Muscle of arm (tissue), 14 donors: ENCODE results near the gene KHDC3L. TPM values are rescaled to one million over a fixed set of nuclear protein-coding genes. Genes with fewer than 3 reads are reported as not detected.

Experiments used
- DNase-seq: peaks from one replicate; pipeline ENCODE4 v3.0.0-alpha.2; 2013
- long read RNA-seq, 11 donors: transcript quantifications; one replicate each; lab custom pipeline, GENCODE V29; 2026
- polyA plus RNA-seq, 12 donors: library from polyadenylated mRNA; unstranded; fragments of 120-200 nt; gene quantifications; one replicate each; pipeline ENCODE4 v1.2.1, GENCODE V29; 2013; ENCODE audit not compliant: insufficient read length in 12 of 12

Gene KHDC3L, protein sequence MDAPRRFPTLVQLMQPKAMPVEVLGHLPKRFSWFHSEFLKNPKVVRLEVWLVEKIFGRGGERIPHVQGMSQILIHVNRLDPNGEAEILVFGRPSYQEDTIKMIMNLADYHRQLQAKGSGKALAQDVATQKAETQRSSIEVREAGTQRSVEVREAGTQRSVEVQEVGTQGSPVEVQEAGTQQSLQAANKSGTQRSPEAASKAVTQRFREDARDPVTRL
- not detected for polyA plus RNA-seq
- long read RNA-seq, donor 1 = 0 reads
- long read RNA-seq, donor 2 = 0 reads
- long read RNA-seq, donor 3 = 0 reads
- long read RNA-seq, donor 4 = 0 reads
- long read RNA-seq, donor 5 = 0 reads
- long read RNA-seq, donor 6 = 0 reads
- long read RNA-seq, donor 7 = 0 reads
- long read RNA-seq, donor 8 = 0 reads
- long read RNA-seq, donor 9 = 0 reads
- long read RNA-seq, donor 10 = 0 reads
- long read RNA-seq, donor 11 = 0 reads

DNA sequence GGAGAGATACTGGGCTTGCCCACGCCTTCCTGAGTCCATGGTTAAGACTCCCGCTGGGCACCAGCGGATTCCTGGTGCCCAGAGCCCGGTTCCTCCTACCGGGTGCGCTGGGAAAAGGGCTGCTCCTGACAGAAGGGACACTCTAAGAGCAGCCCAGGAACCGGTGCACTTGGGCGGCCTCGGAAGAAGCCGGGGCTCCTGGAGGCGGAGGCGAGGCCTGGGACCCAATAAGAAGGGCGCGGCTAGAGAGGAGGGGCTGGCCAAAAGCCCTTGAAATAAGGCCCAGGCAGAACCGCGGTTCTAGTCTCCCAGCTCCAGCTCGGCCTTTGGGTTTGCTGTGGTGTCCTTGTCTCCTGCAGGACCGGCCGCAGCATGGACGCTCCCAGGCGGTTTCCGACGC, at the start of gene KHDC3L:
Gene KHDC3L (plus strand): TSS at position 301 of the 400 bp plus-strand sequence. CDS start 72 bp downstream, at position 373.
- DNase-seq = no peak

DNA sequence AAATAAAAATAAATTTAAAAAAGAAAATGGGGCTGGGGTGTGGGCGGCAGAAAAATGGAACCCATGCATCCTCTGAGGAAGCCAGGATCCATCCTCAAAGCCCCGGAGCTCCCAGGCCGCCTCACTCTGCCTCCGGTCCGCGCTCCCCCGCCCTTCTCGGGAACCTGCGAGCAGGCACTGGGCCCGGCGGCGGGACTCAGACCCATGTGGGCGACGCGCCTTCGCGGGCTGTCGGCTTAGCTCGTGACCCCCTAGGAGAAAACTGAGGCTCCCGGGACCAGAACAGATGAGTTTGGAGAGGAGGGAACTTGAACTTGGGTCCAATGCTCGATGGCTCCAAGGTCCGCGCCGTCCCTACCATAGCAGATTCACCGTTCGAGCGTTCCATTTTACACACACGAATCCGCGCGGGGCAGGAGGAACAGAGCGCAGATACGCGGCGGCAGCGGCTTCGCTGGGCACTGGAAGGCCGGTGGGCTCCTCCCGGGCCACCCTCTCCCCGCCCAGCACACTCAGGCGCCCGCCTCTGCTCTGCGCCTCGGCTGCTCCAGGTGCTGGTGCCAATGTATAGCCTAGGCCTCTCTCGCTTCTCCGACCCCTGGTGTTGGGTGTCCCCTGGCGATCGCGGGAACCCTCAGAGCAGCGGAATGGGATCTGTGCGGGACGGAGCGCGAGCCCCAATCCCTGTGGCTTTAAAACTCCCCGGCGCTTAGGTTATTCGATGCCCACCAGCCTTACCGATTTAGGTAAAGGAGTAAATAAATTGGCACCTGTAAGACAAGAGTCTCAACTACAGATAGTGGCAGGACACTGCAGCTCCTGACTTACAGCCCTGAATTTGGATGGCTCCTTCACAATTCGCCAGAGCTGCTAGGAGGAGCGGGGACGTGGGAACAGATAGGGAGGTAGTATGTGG, 47.6 kb upstream of the KHDC3L start:
- no peak for DNase-seq

DNA sequence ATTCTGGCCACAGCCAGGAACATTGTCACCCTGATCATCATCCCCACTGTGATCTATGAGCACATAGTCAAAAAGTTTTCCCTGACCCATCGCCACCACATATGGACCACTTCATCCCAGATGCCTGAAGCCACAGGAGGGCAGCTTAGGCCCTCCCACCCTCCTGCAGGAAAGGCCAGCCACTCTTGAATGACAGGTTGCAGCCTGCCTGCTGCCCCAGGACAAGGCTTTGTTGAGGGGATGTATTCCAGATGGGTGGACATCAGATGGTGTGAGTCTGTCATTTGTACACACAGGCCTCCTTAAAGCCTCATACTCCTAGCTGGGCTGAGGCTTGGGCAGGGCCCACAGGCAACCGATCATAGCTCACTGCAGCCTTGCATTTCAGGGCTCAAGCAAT, 39.1 kb upstream of the KHDC3L start:
- no peak for DNase-seq

DNA sequence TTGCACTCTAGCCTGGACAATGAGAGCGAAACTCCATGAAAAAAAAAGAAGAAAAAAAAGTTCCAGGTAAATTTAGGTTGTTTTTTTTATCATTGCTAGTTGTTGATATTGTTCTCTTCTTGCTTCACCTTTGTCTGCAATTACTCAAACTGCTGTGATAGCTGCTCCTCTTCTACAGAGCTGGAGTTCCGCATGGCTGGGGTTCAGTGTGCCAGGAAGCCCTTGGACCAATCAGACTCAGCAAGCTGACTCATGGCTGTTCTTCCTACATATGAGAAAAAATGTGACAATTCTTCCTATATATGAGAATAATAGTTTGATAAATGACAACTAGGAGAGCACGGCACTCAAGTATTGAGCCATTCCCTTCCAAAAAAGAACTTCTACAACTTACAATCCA, 36.8 kb upstream of the KHDC3L start:
- no peak for DNase-seq

DNA sequence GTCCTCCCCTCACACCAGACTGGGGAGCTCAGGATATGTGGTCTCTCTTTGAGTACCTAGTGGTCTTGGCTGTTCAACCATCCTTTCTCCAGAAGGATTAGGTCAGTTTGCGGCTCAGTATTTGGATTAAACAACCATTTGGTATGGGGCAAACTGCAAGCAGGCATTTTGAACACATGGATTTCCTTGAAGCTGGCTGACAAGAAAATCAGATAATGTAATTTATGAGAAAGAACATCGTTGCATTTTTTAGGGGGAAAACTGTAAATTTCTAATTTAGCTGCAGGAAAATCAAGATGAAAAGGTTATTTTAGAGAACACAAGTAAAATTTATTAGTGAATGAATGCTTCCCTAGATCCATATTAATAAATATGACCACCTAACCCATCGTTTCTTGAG, 33.7 kb upstream of the KHDC3L start:
- DNase-seq = no peak

DNA sequence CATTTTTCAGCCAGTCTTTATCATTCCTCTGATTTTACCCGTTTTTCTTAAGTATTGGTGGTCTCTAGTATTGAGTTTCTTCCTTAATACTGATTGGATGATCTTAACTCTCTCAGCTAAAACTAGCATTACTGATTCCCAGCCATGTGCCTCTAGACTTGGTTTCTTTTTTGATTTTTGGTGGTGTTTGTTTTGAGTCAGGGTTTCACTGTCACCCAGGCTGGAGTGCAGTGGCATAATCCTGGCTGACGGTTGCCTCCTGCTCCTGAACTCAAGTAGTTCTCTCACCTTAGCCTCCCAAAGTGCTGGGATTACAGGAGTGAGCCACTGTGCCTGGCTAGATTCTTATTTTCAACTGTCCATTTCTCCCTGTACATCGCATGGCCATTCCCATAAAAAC, 33.3 kb upstream of the KHDC3L start:
- no peak for DNase-seq

DNA sequence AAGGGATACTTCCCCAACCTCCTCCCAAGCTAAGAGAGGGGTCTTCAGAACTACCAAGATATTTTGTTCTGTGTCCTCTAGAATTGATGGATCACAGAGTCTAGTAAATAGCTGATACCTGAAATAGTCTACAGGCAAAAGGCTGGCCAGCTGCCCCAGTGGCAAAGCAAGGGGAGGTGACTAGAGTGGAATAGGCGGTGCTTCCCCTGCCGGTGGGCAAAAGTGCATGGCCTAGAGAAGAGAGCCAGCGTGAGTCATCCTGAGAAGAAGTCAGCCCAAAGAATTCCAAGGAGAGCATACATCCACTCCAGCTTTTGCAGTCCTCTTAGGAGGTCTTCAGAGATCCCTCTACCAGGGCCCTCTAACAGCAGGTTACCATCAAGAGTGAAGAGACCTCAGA, 23.1 kb upstream of the KHDC3L start:
- no peak for DNase-seq

DNA sequence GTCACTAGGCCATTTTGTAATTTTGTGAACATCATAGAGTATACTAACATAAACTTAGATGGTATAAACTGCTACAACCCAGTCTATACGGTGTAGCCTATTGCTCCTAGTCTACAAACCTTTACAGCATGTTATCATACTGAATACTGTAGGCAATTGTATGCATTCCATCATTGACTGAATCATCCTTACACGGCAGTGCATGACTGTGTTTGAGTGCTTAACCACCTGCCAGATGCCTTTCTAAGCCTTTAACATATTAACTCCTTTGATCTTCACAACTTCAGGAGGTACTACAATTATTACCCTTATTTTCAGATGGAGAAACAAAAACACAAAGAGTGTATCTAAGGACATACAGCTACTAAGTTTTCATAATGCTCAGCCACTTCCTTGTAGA, 22.4 kb upstream of the KHDC3L start:
- no peak for DNase-seq

DNA sequence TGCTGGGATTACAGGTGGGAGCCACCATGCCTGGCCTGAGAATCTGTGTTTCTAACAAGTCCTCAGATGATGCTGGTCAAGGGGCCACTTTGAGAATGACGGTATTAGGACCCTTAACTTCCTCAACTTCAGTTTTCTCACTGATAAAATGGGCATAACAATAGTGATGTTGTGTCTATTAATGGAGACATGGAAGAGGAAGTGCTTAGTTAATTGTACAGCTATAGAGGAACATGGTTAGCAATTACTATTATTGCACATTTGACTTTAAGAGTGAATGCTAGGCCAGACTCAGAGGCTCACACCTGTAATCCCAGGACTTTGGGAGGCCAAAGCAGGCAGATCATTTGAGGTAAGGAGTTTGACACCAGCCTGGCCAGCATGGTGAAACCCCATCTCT, 21.1 kb upstream of the KHDC3L start:
- no peak for DNase-seq

DNA sequence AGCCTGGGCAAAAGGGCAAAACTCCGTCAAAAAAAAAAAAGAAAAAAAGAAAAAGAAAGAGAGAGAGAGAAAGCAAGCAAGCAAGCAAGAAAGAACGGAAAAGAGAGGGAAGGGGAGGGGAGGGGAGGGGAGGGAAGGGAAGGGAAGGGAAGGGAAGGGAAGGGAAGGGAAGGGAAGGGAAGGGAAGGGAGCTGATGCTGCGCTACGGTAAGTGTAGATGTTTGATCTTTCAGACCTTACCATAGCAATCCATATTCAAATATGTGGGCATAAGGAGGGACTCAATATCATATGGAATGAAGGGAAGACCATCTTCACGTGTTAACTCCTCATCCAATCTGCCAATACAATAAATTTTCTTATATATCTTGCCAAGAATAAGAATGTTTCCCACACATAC, 20.3 kb upstream of the KHDC3L start:
- DNase-seq = no peak

DNA sequence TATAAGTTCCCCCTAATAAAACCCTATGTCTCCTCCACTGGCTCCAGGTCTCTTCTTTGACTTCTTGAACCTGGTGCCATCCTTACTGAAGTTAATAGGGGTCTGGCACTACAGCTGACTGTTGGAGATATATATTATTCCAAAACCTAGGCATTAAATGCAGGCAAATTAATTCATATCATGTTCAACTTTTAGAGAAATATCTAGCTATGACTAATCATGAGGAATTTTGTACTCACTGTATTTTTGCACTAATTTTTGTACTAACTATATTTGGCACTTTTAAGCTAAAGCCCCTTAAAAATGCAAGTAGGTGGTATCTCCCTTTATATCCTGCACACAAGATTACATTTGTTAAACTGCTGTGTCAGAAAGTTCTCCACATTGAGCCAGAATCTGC, 19.3 kb upstream of the KHDC3L start:
- no peak for DNase-seq

DNA sequence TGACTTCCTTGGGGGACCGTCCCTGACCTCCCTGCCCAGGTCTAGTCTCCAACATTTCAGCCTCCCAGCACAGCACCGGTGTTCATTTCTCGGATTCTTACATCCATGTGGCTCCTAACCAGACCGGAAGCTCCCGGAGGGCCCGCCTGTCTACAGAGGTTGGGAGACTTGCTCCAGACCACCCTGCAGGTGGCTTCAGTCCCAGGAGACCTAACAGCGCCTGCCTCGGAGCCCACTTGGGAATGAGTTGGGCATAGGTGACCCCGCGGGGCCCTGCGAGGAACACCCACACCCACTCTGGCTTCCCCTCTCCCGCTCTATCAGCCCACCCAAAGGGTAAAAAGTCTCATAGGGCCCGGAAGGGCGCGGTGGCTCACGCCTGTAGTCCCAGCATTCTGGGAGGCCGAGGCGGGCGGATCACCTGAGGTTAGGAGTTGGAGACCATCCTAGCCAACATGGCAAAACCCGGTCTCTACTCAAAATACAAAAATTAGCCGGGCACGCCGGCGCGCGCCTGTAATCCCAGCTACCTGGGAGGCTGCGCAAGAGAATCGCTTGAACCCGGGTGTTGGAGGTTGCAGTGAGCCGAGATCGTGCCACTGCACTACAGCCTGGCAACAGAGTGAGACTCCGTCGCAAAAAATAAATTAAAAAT, 13.8 kb upstream of the KHDC3L start:
- DNase-seq = no peak

DNA sequence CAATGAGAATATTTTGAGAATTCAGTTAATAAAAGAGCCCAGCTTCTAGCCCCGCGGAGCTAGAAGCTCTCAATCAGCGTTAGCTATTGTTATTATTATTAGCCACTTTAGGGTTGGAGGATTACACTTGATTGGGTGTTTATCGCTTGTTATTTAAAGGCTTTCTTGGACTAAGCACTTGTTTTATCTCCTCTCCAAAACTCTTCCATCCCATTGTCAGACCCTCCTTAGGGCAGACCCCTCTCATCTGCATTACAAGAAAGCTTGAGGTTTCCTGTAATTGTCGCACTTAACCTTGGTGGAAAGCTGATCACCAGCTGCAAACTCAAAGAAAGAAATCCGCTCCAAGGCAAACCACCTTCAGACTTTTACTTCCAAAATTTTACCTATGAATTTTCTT, 13.1 kb upstream of the KHDC3L start:
- no peak for DNase-seq

DNA sequence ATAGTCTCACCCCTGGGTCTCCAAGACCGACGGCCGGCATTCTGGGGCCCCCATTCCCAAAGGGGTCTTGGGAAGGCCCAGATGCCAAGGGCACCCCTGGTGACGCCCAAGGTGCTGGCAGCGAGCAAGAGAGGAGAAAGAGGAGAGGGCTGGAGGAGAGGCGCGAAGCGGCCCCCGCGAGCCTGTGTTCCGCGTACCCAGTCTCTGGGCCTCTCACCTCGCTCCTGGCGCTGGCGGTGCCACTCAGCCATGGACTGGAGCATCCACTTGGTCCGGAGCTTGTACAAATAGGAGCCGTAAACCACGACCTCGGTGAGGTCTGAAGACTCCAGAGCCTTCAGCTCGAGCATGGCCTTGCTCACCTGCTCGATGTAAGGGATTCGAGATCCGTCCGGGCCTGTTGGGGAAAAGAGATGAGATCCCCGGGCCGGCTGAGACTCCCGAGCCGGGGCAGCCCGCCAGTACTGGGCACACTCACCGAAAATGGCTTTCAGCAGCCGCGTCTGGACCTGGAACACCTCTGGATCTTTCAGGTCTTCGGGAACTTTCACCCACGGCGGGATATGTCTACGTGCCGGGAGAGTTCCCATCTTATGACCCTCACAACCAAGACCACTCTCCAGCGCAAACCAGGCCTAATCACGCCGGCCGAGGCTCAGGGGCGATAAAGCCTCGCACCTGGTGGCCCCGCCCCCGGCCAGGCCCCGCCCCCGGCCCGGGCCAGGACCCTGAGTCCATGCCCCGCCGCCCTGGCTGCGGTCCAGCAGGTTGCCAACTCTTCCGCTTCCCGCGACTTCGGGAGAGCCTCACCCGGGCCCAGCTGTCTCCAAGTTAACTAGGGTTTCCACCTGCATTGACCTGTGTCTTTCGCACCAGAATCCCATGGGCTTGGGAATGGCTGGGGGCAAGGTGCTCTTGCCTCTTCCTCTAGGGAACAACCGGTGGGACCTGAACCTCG, 8.5 kb upstream of the KHDC3L start, which contains the start of gene DPPA5:
Gene DPPA5 (minus strand): TSS at position 641 of the 958 bp plus-strand sequence. CDS start 51 bp downstream, at position 590.
- no peak for DNase-seq

DNA sequence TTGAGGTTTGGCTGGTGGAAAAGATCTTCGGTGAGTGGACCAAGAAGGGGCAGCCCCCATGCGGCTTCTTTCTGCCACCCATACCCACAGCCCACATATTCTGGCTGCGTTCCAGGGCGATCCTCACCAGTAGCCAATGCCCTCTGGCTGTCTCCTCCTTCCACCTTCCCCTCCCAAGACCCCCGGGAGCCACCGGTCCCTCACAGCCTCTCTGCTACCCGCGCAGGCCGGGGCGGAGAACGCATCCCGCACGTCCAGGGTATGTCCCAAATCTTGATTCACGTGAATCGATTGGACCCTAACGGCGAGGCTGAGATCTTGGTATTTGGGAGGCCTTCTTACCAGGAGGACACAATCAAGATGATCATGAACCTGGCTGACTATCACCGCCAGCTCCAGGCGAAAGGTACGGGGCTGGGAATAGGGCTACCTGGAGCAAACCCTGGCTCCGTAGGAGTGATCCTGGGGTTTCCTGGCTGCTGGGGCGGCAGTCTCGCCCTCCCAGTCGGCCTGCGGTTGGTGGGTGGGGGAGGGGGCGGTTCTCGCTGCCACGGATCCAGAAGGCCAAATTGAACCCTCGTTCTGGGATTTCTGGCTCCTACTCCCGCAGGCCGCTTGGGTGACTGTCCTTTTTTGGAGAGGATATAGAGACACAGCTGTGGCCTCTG, 545 bp downstream of the KHDC3L start:
- DNase-seq = no peak

DNA sequence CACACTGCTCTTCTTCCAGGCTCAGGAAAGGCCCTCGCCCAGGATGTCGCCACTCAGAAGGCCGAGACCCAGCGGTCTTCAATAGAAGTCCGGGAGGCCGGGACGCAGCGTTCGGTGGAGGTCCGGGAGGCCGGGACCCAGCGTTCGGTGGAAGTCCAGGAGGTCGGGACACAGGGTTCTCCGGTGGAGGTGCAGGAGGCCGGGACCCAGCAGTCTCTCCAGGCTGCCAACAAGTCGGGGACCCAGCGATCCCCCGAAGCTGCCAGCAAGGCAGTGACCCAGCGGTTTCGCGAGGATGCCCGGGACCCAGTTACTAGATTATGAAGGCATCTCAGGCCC, 1.0 kb downstream of the KHDC3L start:
- no peak for DNase-seq

DNA sequence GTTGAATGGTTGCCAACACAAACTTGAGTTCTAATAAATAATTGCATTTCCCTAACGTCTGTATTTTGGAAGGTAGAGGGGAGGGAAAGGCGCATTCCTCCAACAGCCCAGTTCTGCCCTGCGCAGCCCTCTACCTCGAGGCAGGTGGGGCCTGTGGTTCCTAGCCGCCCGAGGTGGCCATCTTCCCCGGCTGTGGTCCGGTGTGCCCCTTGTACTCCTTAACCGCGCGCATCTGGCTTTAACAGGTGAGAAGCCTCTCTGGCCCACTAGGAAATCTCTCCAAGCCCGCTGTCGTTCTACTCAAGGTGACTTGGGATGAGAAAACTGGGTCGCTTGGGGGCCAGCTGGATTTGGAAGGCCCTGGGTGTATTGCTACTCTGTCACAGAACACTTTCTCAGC, 1.7 kb downstream of the KHDC3L start:
- no peak for DNase-seq

DNA sequence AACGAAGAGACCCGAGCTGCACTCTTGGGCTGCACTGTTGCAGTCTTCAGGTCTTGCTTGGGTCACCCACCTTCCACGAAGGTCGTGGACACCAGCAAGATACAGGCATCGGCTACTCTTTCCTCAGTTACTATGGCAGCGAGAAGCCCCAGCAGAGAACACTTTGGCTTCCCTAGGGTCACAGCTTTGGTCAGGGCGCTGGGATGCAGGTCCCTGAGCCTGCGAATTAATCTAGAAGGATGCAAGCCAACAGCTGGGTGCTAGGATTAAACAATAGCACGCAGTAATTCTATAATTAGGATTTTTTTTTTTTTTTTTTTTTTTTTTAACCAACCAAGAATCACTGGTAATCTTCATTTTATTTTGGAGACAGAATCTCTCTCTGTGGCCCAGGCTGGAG, 2.1 kb downstream of the KHDC3L start:
- DNase-seq = no peak

DNA sequence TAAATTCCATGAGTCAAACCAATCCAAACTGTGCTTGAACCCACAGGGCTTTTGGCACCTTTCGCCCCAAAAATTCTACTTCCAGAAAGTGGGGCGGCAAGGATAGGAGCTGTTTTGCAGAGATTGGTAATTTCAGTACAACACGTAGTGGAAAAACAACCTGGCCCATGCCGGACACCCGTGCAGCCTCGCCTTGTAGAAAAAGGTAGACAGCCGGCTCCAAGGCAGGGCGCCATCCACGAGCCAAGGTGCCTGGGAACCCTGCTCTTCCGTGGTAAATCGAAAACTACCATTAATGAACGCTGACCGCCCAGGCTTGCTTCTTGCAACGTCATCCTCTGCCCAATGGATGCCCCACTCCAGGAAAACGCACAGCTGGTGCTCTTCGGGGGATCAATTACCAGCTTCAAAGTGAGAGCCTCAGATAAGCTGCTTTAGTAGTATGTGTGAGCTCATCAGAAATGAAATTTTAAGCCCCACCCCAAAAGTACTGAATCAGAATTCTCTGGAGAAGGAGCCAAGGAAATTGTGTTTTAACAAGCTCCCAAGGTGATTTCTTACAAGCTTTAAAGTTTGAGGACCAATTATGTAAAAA, 5.4 kb downstream of the KHDC3L start:
- DNase-seq = no peak

DNA sequence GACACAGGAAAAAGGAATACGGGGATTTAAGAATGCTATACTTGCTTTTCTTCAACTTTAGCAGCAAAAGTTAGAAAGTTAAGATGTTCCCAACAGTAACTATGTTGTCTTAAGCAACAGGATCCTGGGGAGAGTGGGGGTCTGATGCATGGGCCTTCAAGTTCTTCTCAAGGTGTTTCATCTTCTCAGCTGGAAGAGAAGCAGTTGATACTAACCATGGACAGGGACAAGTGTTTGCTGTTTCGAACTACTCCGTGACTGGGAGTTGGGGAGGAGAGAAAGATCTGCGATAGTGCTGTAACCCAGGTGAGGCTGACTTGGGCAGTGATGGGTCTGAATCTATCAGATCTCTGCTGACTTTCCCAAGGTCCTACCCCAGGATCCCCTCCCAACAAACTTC, 6.2 kb downstream of the KHDC3L start:
- DNase-seq = no peak
